BLaER1 treated with 17β-estradiol and CSF1 and Interleukin-3, amounts not matched to agents 10 nM and 100 nM (cell line): ENCODE measurements around the gene FOXF2.
"Not testable (repeated sequence)": the region's sequence is repeated elsewhere in the genome, so short reads cannot be mapped to it uniquely, and the experiment has no call there.

ENCODE experiments used
- H3K27ac ChIP-seq, 11 experiments: shearing (Covaris generic); formaldehyde crosslinking; 2 replicates each; pipeline ENCODE4 v1.8.1; 2022
- H3K27me3 ChIP-seq, 11 experiments: shearing (Covaris generic); formaldehyde crosslinking; 2 replicates each; pipeline ENCODE4 v1.8.1; 2022
- H3K36me3 ChIP-seq, 11 experiments: shearing (Covaris generic); formaldehyde crosslinking; 2 replicates each; pipeline ENCODE4 v1.8.1; 2022
- H3K4me1 ChIP-seq, 10 experiments: shearing (Covaris generic); formaldehyde crosslinking; 2 replicates each; pipeline ENCODE4 v1.8.1; 2022
- H3K4me2 ChIP-seq, 11 experiments: shearing (Covaris generic); formaldehyde crosslinking; 2 replicates each; pipeline ENCODE4 v1.8.1; 2022
- H3K4me3 ChIP-seq, 10 experiments: shearing (Covaris generic); formaldehyde crosslinking; 2 replicates each; pipeline ENCODE4 v1.8.1; 2022
- H3K9ac ChIP-seq, 11 experiments: shearing (Covaris generic); formaldehyde crosslinking; 2 replicates each; pipeline ENCODE4 v1.8.1; 2022
- H3K9me3 ChIP-seq, 11 experiments: shearing (Covaris generic); formaldehyde crosslinking; replicated peaks in 1 of 11; 2 replicates each; pipeline ENCODE4 v1.8.1; 2022
- H4K20me1 ChIP-seq, 11 experiments: shearing (Covaris generic); formaldehyde crosslinking; 2 replicates each; pipeline ENCODE4 v1.8.1; 2022
- Cebpa-rat ChIP-seq, 11 experiments: shearing (Covaris generic); IDR thresholded peaks; 2 replicates each; pipeline ENCODE4 v1.8.1; 2022

Gene FOXF2

GRCh38 chr6:1389369-1390132 lies at the start of gene FOXF2:
Gene FOXF2 (plus strand): TSS chr6:1389576. CDS start chr6:1389948, 372 bp downstream.
- peak within 1 kb of the TSS; percentile 52 to 72 (median 63) for H3K4me3 ChIP-seq
- peak within 1 kb of the TSS in 2 of 11 experiments; percentile 6 to 10; a peak in 2 of 22 replicates for H3K27ac ChIP-seq
- H3K27me3 ChIP-seq: peaks cover 99 to 100% (median 100%) of the 10 kb centered on the region in 11 experiments
- peaks cover 0 to 96% (median 84%) of the 10 kb centered on the region in 11 experiments; a peak in 18 of 22 replicates for H4K20me1 ChIP-seq
- peaks cover 0 to 14% (median 0%) of the 10 kb centered on the region in 11 experiments; a peak in 3 of 22 replicates for H3K9me3 ChIP-seq
- peaks cover 24 to 36% (median 30%) of the 10 kb centered on the region in 10 experiments for H3K4me1 ChIP-seq
- H3K36me3 ChIP-seq: no peaks in the 10 kb centered on the region
- peak in 5 of 11 experiments; percentile 29 to 58 (median 36); a peak in 6 of 22 replicates for TF ChIP-seq Cebpa-rat (IDR thresholded peaks at IDR 0.05)
- peak within 1 kb of the TSS in 10 of 11 experiments; percentile 16 to 63 (median 49); a peak in 16 of 22 replicates for H3K9ac ChIP-seq
- H3K4me2 ChIP-seq: peak within 1 kb of the TSS; percentile 92 to 100 (median 97)

- H3K27ac ChIP-seq: no peak overlapping the region
- H3K4me3 ChIP-seq: no peak overlapping the region
- no peaks in the 10 kb centered on the region for H3K4me1 ChIP-seq
- no peaks in the 10 kb centered on the region for H3K27me3 ChIP-seq
- H3K4me2 ChIP-seq: no peak overlapping the region
- TF ChIP-seq Cebpa-rat (IDR thresholded peaks at IDR 0.05): no peak
- H3K9me3 ChIP-seq: peaks cover 15 to 34% (median 24%) of the 10 kb centered on the region in 11 experiments
- H3K9ac ChIP-seq: no peak overlapping the region
- H4K20me1 ChIP-seq: no peaks in the 10 kb centered on the region
- no peaks in the 10 kb centered on the region for H3K36me3 ChIP-seq
These were observed 43.3 kb upstream of the FOXF2 start for GRCh38 chr6:1346101-1346500.

- H3K4me1 ChIP-seq: no peaks in the 10 kb centered on the region
- TF ChIP-seq Cebpa-rat (IDR thresholded peaks at IDR 0.05): no peak
- no peaks in the 10 kb centered on the region for H4K20me1 ChIP-seq
- peaks cover 21 to 39% (median 29%) of the 10 kb centered on the region in 11 experiments for H3K9me3 ChIP-seq
- H3K4me2 ChIP-seq: no peak overlapping the region
- H3K27ac ChIP-seq: no peak overlapping the region
- no peaks in the 10 kb centered on the region for H3K36me3 ChIP-seq
- H3K27me3 ChIP-seq: no peaks in the 10 kb centered on the region
- H3K9ac ChIP-seq: no peak overlapping the region
- H3K4me3 ChIP-seq: no peak overlapping the region
These were observed 42.8 kb upstream of the FOXF2 start for GRCh38 chr6:1346558-1347091.

- no peaks in the 10 kb centered on the region for H3K27me3 ChIP-seq
- no peaks in the 10 kb centered on the region for H3K36me3 ChIP-seq
- no peak for TF ChIP-seq Cebpa-rat (IDR thresholded peaks at IDR 0.05)
- no peak overlapping the region for H3K9ac ChIP-seq
- H3K4me1 ChIP-seq: no peaks in the 10 kb centered on the region
- H4K20me1 ChIP-seq: no peaks in the 10 kb centered on the region
- H3K9me3 ChIP-seq: peaks cover 26 to 45% (median 34%) of the 10 kb centered on the region in 11 experiments
- no peak overlapping the region for H3K27ac ChIP-seq
- H3K4me3 ChIP-seq: no peak overlapping the region
- no peak overlapping the region for H3K4me2 ChIP-seq
These were observed 42.2 kb upstream of the FOXF2 start for GRCh38 chr6:1347161-1347560.

- no peaks in the 10 kb centered on the region for H3K27me3 ChIP-seq
- H4K20me1 ChIP-seq: no peaks in the 10 kb centered on the region
- peaks cover 40 to 56% (median 47%) of the 10 kb centered on the region in 11 experiments for H3K9me3 ChIP-seq
- H3K27ac ChIP-seq: no peak overlapping the region
- no peak overlapping the region for H3K4me2 ChIP-seq
- H3K4me1 ChIP-seq: no peaks in the 10 kb centered on the region
- H3K9ac ChIP-seq: no peak overlapping the region
- H3K36me3 ChIP-seq: no peaks in the 10 kb centered on the region
- H3K4me3 ChIP-seq: no peak overlapping the region
- no peak for TF ChIP-seq Cebpa-rat (IDR thresholded peaks at IDR 0.05)
These were observed 40.7 kb upstream of the FOXF2 start for GRCh38 chr6:1348675-1349074.

- H3K9me3 ChIP-seq: peaks cover 33 to 48% (median 41%) of the 10 kb centered on the region in 11 experiments
- H3K4me3 ChIP-seq: no peak overlapping the region
- H4K20me1 ChIP-seq: no peaks in the 10 kb centered on the region
- no peak overlapping the region for H3K4me2 ChIP-seq
- TF ChIP-seq Cebpa-rat (IDR thresholded peaks at IDR 0.05): no peak
- H3K27me3 ChIP-seq: no peaks in the 10 kb centered on the region
- no peaks in the 10 kb centered on the region for H3K4me1 ChIP-seq
- no peak overlapping the region for H3K27ac ChIP-seq
- H3K36me3 ChIP-seq: no peaks in the 10 kb centered on the region
- H3K9ac ChIP-seq: no peak overlapping the region
These were observed 39.7 kb upstream of the FOXF2 start for GRCh38 chr6:1349655-1350054.

- no peaks in the 10 kb centered on the region for H3K4me1 ChIP-seq
- H3K36me3 ChIP-seq: no peaks in the 10 kb centered on the region
- H3K27me3 ChIP-seq: no peaks in the 10 kb centered on the region
- H3K9ac ChIP-seq: no peak overlapping the region
- no peak for TF ChIP-seq Cebpa-rat (IDR thresholded peaks at IDR 0.05)
- H3K9me3 ChIP-seq: peaks cover 26 to 40% (median 37%) of the 10 kb centered on the region in 11 experiments
- H3K27ac ChIP-seq: no peak overlapping the region
- no peak overlapping the region for H3K4me2 ChIP-seq
- H3K4me3 ChIP-seq: no peak overlapping the region
- H4K20me1 ChIP-seq: no peaks in the 10 kb centered on the region
These were observed 37.9 kb upstream of the FOXF2 start for GRCh38 chr6:1351381-1352008.

- H3K36me3 ChIP-seq, H3K27ac ChIP-seq, H3K27me3 ChIP-seq, H3K4me2 ChIP-seq, H3K9ac ChIP-seq, H4K20me1 ChIP-seq, H3K4me1 ChIP-seq, H3K4me3 ChIP-seq: not testable (repeated sequence)
- H3K9me3 ChIP-seq: peaks cover 25 to 37% (median 34%) of the 10 kb centered on the region in 11 experiments
These were observed 34.3 kb upstream of the FOXF2 start for GRCh38 chr6:1355068-1355467.

GRCh38 chr6:1361717-1362116 lies 27.7 kb upstream of the FOXF2 start:
- not testable (repeated sequence) for H3K27me3 ChIP-seq, H4K20me1 ChIP-seq, H3K4me2 ChIP-seq, H3K9ac ChIP-seq, H3K27ac ChIP-seq, H3K4me3 ChIP-seq, H3K9me3 ChIP-seq, H3K36me3 ChIP-seq
- H3K4me1 ChIP-seq: peaks cover 0 to 15% (median 10%) of the 10 kb centered on the region in 10 experiments; a peak in 17 of 20 replicates
